Body of pancreas (tissue), 4 donors: ENCODE results near the gene FLYWCH1. TPM values are rescaled to one million over a fixed set of nuclear protein-coding genes. Genes with fewer than 3 reads are reported as not detected.

ENCODE experiments used
- ATAC-seq: fragments of 150-250 bp; one replicate; pipeline ENCODE4 v1.9.1; 2016
- DNase-seq, 4 donors: peaks; one replicate each; pipeline ENCODE4 v3.0.0-alpha.2; 2019
- H3K27ac ChIP-seq, 4 donors: fragments of 200-600 bp; sonication (generic); 1 replicate in 3 of 4; 2 replicates in 1 of 4; pipeline versions ENCODE4 v1.5.1 to v1.6.1; 2016 to 2019; ENCODE audit warnings: mild to moderate bottlenecking in 1 of 4, mixed read lengths in 1 of 4, moderate library complexity in 1 of 4
- H3K27me3 ChIP-seq, 2 donors: fragments of 200-600 bp; sonication (generic); one replicate each; pipeline ENCODE4 v1.6.0; 2016; ENCODE audit warnings: mild to moderate bottlenecking in 1 of 2
- H3K36me3 ChIP-seq, 2 donors: fragments of 200-600 bp; sonication (generic); replicated peaks in 1 of 2; 2 replicates each; pipeline ENCODE4 v1.5.1; 2016; ENCODE audit warnings: low read depth in 2 of 2; ENCODE audit not compliant: insufficient read depth in 1 of 2
- H3K4me1 ChIP-seq: fragments of 200-600 bp; sonication (generic); one replicate; pipeline ENCODE4 v1.6.0; 2016
- H3K4me3 ChIP-seq, 2 donors: fragments of 200-600 bp; sonication (generic); 1 replicate in 1 of 2; 2 replicates in 1 of 2; pipeline ENCODE4 v1.5.1; 2016 to 2019
- H3K9me3 ChIP-seq, 3 donors: fragments of 200-600 bp; sonication (generic); 1 replicate in 2 of 3; 2 replicates in 1 of 3; pipeline ENCODE4 v1.5.1; 2016
- POLR2A ChIP-seq, 3 donors: fragments of 450-650 bp; IDR thresholded peaks; one replicate each; pipeline ENCODE4 v1.6.1; 2016; ENCODE audit warnings: antibody characterized with exemption in 3 of 3, mild to moderate bottlenecking in 2 of 3
- WGBS, 2 donors: methylation state at CpG; one replicate each; pipeline ENCODE4 v1.1.5; 2017; 5-methylcytosine and 5-hydroxymethylcytosine counted together
- intact Hi-C: fragments of 100-400 bp; cut with DNase I; formaldehyde crosslinking; loops from one replicate; pipeline ENCODE4 v1.15.1; 2023
- small RNA-seq: library from RNA; depleted of rRNA; stranded (forward); fragments of <200 nt; gene quantifications from one replicate; pipeline ENCODE3, GENCODE V24; 2016
- total RNA-seq, 2 donors: library from RNA; depleted of rRNA; stranded (reverse); fragments of >200 nt; gene quantifications; one replicate each; pipeline ENCODE4 v1.1.0, GENCODE V29; 2016
- TF ChIP-seq, protein P1 (sequence below), 7 experiments: fragments of 450-650 bp in 4 of 7; fragments of 200-600 bp in 3 of 7; sonication (generic) in 3 of 7; IDR thresholded peaks; one replicate each; pipeline ENCODE4 v1.5.1; 2016 to 2019; ENCODE audit warnings: antibody characterized with exemption in 7 of 7

FLYWCH1 gene
- total RNA-seq, 2 donors from 2014 or later = 24.6 to 53.7 TPM

DNA sequence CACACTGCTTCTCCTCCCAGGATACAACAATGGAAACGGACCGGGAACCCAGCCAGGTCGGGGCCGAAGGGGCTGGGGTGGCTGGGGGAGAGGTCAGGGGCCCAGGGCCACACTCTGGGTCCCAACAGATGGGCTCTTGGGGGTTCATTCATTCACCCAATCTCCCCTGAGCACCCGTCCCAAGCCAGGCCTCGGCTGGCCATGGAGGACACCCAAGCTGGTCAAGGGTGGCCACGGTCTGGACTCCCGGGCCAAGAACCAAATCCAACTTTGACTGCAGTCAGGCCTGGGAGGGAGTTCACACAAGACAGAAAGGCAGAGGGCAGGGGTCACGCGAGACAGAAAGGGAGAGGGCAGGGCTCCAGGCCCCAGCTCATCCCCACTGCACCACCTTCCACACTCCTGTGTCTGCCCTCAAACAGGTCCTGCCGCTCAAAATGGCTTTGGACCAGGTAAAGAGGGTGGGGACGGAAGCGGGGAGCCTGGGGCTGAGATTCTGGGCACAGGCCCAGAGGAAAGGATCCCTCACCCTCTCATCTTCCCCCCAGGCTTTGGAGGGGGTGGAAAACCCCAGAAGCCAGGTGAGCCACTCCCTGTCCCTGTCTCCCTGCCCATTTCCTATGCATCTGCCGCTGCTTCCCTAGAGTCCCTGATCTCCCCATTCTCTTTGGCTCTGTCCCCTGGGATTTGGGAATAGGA, 80.8 kb downstream of the FLYWCH1 start:
- no peaks in the 10 kb centered on the region for H3K36me3 ChIP-seq
- DNase-seq (no peak), ATAC-seq (no peak)
- H3K9me3 ChIP-seq = no peaks in the 10 kb centered on the region
- no peak overlapping the region for H3K4me3 ChIP-seq
- no peak overlapping the region for H3K27ac ChIP-seq
- intact Hi-C loops = no loop called here
- H3K4me1 ChIP-seq = no peaks in the 10 kb centered on the region
- TF ChIP-seq POLR2A (IDR thresholded peaks at IDR 0.05) = no peak
- TF ChIP-seq, protein P1, sequence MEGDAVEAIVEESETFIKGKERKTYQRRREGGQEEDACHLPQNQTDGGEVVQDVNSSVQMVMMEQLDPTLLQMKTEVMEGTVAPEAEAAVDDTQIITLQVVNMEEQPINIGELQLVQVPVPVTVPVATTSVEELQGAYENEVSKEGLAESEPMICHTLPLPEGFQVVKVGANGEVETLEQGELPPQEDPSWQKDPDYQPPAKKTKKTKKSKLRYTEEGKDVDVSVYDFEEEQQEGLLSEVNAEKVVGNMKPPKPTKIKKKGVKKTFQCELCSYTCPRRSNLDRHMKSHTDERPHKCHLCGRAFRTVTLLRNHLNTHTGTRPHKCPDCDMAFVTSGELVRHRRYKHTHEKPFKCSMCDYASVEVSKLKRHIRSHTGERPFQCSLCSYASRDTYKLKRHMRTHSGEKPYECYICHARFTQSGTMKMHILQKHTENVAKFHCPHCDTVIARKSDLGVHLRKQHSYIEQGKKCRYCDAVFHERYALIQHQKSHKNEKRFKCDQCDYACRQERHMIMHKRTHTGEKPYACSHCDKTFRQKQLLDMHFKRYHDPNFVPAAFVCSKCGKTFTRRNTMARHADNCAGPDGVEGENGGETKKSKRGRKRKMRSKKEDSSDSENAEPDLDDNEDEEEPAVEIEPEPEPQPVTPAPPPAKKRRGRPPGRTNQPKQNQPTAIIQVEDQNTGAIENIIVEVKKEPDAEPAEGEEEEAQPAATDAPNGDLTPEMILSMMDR (IDR thresholded peaks at IDR 0.05) = no peak
- WGBS, 2 donors = 83 to 90% methylated on average over 10 to 14 of the region's 14 CpGs
- no peaks in the 10 kb centered on the region for H3K27me3 ChIP-seq

DNA sequence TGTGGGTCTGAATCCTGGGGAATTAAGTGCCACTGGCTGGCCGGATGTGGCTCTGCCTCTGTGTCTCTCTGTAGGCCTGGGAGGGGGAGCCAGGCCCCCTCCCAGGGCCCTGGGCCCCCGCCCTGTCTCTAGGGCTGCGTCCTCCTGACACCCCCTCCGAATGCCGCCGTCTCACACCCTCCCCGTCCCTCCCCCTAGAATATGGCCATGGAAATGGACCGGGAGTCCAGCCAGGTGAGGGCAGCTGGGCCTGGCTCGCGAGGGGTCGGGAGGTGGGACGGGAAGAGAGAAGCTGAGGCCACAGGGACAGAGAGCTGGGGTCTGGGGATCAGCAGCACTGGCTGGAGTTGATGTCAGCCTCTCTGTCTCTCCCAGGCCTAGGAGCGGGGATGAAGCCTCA, 84.6 kb downstream of the FLYWCH1 start:
- Histone ChIP-seq H3K27ac (no peak overlapping the region), H3K4me1 (no peaks in the 10 kb centered on the region), H3K4me3 (no peak overlapping the region), H3K36me3 (no peaks in the 10 kb centered on the region), H3K27me3 (no peaks in the 10 kb centered on the region), H3K9me3 (no peaks in the 10 kb centered on the region)
- 82 to 93% methylated on average over 3 to 13 of the region's 13 CpGs for WGBS, 2 donors
- intact Hi-C loops = no loop called here
- TF ChIP-seq POLR2A (IDR thresholded peaks at IDR 0.05) = no peak
- TF ChIP-seq, protein P1 (IDR thresholded peaks at IDR 0.05) = no peak
- no peak for DNase-seq
- ATAC-seq = no peak

DNA sequence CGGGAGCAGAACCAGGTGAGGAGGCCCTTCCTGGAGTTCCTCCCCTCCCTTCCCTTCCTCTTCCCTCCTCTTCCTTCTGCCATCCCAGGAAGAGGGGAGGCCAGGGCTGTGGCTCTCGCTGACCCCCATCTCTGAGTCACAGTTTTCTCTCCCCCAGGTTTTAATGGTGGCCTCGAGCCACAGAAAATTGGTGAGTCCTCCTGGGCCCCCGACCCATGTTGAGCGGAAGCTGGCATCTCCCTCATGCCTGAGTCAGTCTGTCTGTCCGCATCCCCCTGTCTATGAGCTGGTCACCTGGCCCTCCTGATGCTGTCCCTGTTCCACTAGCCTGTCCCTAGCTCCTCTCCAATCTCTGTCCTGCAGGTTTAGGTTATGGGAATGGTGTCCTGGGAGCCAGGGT, 88.2 kb downstream of the FLYWCH1 start:
- no peak overlapping the region for H3K4me3 ChIP-seq
- ATAC-seq = no peak
- intact Hi-C loops = no loop called here
- H3K4me1 ChIP-seq = peaks cover 9% of the 10 kb centered on the region
- 84 to 90% methylated on average over 6 of the region's 6 CpGs for WGBS, 2 donors
- TF ChIP-seq, protein P1 (IDR thresholded peaks at IDR 0.05) = no peak
- no peak for TF ChIP-seq POLR2A (IDR thresholded peaks at IDR 0.05)
- no peak overlapping the region for H3K27ac ChIP-seq
- no peaks in the 10 kb centered on the region for H3K36me3 ChIP-seq
- no peak for DNase-seq
- no peaks in the 10 kb centered on the region for H3K27me3 ChIP-seq
- H3K9me3 ChIP-seq = no peaks in the 10 kb centered on the region

DNA sequence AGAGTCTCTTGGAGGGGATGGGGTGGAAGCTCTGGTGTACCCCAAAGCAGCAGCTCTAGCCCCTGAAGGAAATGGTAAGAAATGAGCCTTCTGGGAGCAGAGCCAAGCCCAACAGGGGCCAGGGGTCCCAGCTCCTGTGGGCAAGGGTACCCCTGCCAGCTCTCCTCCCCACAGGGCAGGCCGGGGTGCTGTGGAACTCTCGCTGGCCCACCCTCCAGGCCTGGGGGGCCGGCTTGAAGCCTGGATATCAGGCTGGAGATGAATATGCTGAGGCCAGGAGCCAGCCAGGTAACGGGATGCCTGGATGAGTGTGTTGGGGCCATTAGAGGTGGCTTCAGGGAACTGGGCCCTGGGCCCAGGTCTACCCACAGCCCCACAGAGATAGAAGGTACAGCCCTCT, 88.8 kb downstream of the FLYWCH1 start:
- peaks cover 9% of the 10 kb centered on the region for H3K4me1 ChIP-seq

More for the DNA sequence above, 88.8 kb downstream of the FLYWCH1 start:
- Histone ChIP-seq H3K36me3 (no peaks in the 10 kb centered on the region), H3K4me3 (no peak overlapping the region), H3K9me3 (no peaks in the 10 kb centered on the region), H3K27ac (no peak overlapping the region), H3K27me3 (no peaks in the 10 kb centered on the region)
- intact Hi-C loops = no loop called here
- 89% methylated on average over 2 to 4 of the region's 4 CpGs for WGBS, 2 donors
- no peak for ATAC-seq
- no peak for DNase-seq
- TF ChIP-seq, protein P1 (IDR thresholded peaks at IDR 0.05) = no peak
- no peak for TF ChIP-seq POLR2A (IDR thresholded peaks at IDR 0.05)

Small RNA genes within 50 kb of the gene (small RNA-seq; reads per million reads assigned to genes)
- not detected for gene LINC00514

Other genes with a start within 250 kb of the FLYWCH1 start
- 1 to 10 TPM; 6.2 to 7.3 TPM for gene KCTD5, start 229.4 kb upstream of the FLYWCH1 start, total RNA-seq
- 1 to 10 TPM in 1 of 2 donors, not detected in 1; 2.1 TPM for gene PRSS27, start 191.7 kb upstream of the FLYWCH1 start, total RNA-seq
- 1,000 to 10,000 TPM in 1 of 2 donors, 100 to 1,000 TPM in 1; 231 to 1,198 TPM for gene SRRM2, start 159.3 kb upstream of the FLYWCH1 start, total RNA-seq
- gene ELOB, start 134.7 kb upstream of the FLYWCH1 start, total RNA-seq = 100 to 1,000 TPM in 1 of 2 donors, 10 to 100 TPM in 1; 77.5 to 186 TPM
- not detected for gene PRSS33, start 124.4 kb upstream of the FLYWCH1 start, total RNA-seq
- not detected for gene PRSS41, start 113.5 kb upstream of the FLYWCH1 start, total RNA-seq
- 1 to 10 TPM in 1 of 2 donors, under 1 TPM in 1; 0.66 to 1.6 TPM for gene PRSS21, start 94.7 kb upstream of the FLYWCH1 start, total RNA-seq
- gene ZG16B, start 81.6 kb upstream of the FLYWCH1 start, total RNA-seq = not detected
- gene PRSS22, start 53.8 kb upstream of the FLYWCH1 start, total RNA-seq = 10 to 100 TPM in 1 of 2 donors, 1 to 10 TPM in 1; 3.6 to 19.4 TPM
- gene FLYWCH2, start 28.7 kb upstream of the FLYWCH1 start, total RNA-seq = 10 to 100 TPM; 23.6 to 49.1 TPM
- 1 to 10 TPM in 1 of 2 donors, not detected in 1; 6.3 TPM for gene KREMEN2, start 52.3 kb downstream of the FLYWCH1 start, total RNA-seq
- 10 to 100 TPM in 1 of 2 donors, 1 to 10 TPM in 1; 8.8 to 13.2 TPM for gene PAQR4, start 57.4 kb downstream of the FLYWCH1 start, total RNA-seq
- gene PKMYT1, start 68.5 kb downstream of the FLYWCH1 start, total RNA-seq = under 1 TPM in 1 of 2 donors, not detected in 1; 0.26 TPM
- 10 to 100 TPM in 1 of 2 donors, 1 to 10 TPM in 1; 4.7 to 11.2 TPM for gene CLDN9, start 101.0 kb downstream of the FLYWCH1 start, total RNA-seq
- gene CLDN6, start 106.3 kb downstream of the FLYWCH1 start, total RNA-seq = under 1 TPM; 0.33 to 0.78 TPM
- gene TNFRSF12A, start 108.4 kb downstream of the FLYWCH1 start, total RNA-seq = 100 to 1,000 TPM; 132 to 229 TPM
- gene HCFC1R1, start 112.0 kb downstream of the FLYWCH1 start, total RNA-seq = 10 to 100 TPM in 1 of 2 donors, 1 to 10 TPM in 1; 6.9 to 15.3 TPM
- 10 to 100 TPM; 11.7 to 21.8 TPM for gene THOC6, start 112.1 kb downstream of the FLYWCH1 start, total RNA-seq
- 100 to 1,000 TPM; 132 to 357 TPM for gene BICDL2, start 125.0 kb downstream of the FLYWCH1 start, total RNA-seq
- gene MMP25, start 134.6 kb downstream of the FLYWCH1 start, total RNA-seq = under 1 TPM; under 0.01 to 0.99 TPM
- 100 to 1,000 TPM; 184 to 238 TPM for gene IL32, start 153.7 kb downstream of the FLYWCH1 start, total RNA-seq
- not detected for gene ZSCAN10, start 187.4 kb downstream of the FLYWCH1 start, total RNA-seq
- gene ZNF205, start 200.7 kb downstream of the FLYWCH1 start, total RNA-seq = 10 to 100 TPM; 14.2 to 20.0 TPM
- gene ZNF213, start 223.1 kb downstream of the FLYWCH1 start, total RNA-seq = 10 to 100 TPM; 12.5 to 21.4 TPM